NCI-H69 (cell line): ENCODE results near the gene ELFN1.
A peak's percentile ranks its signal among the peaks of the same experiment; 100 is the strongest.

Experiments used
- DNase-seq: peaks from one replicate; lab custom pipeline; 2025; lab: John Stamatoyannopoulos, UW

ELFN1 gene

GRCh38 chr7:1643270-1644092 is 26.6 kb upstream of the ELFN1 start:
- DNase-seq: no peak

DNA sequence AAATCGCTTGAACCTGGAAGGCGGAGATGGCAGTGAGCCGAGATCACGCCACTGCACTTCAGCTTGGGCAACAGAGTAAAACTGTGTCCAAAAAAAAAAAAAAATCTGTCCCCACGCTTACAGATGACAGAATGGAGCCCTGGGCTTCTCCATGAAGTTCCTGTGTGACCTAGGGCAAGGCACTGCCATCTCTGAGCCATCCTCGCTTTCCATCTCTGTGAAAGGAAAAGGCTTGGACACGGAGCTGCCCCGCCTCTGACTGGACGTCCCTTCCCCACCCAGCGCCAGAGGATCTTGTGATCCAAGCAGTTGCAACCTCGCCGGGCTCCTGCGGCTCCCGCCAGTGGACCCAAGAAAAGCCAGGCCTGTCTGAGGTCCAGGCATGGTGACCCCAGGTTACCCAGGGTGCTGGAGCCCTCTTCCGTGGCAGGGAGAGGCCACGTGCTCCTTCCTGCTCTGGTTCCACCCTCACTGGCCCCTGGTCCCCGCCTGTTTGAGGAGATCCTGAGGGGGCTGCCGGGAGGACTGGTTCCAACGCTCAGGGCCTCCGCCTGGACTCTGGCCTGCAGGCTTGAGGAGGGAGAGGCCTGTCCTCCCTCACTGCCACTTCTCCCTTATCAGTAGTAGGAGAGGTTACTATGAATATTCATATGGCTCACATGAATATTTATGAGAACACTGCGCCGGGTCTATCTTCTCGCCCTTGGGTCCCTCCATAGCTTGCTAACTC is 25.6 kb upstream of the ELFN1 start:
- no peak for DNase-seq

- DNase-seq: no peak
Observed at GRCh38 chr7:1645071-1645409, 25.0 kb upstream of the ELFN1 start.

- no peak for DNase-seq
Observed at GRCh38 chr7:1645476-1645875, 24.6 kb upstream of the ELFN1 start.

DNA sequence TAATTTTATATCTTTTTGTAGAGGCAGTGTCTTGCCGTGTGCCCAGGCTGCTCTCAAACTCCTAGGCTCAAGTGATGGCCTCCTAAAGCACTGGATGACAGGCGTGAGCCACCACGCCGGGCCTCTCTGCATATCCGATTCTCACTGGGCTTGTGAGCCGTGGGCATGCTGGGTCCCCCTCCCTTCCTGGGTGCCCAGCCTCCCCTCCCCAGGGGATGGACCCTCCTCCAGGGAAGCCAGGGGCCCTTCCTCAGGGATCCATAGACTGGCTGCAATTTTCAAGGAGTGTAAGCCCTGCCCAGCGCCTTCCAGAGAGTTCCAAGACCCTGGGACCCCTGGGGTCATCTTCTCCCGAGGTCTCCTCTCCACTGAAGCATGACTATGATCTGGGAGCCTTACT is 23.7 kb upstream of the ELFN1 start:
- DNase-seq: no peak

DNA sequence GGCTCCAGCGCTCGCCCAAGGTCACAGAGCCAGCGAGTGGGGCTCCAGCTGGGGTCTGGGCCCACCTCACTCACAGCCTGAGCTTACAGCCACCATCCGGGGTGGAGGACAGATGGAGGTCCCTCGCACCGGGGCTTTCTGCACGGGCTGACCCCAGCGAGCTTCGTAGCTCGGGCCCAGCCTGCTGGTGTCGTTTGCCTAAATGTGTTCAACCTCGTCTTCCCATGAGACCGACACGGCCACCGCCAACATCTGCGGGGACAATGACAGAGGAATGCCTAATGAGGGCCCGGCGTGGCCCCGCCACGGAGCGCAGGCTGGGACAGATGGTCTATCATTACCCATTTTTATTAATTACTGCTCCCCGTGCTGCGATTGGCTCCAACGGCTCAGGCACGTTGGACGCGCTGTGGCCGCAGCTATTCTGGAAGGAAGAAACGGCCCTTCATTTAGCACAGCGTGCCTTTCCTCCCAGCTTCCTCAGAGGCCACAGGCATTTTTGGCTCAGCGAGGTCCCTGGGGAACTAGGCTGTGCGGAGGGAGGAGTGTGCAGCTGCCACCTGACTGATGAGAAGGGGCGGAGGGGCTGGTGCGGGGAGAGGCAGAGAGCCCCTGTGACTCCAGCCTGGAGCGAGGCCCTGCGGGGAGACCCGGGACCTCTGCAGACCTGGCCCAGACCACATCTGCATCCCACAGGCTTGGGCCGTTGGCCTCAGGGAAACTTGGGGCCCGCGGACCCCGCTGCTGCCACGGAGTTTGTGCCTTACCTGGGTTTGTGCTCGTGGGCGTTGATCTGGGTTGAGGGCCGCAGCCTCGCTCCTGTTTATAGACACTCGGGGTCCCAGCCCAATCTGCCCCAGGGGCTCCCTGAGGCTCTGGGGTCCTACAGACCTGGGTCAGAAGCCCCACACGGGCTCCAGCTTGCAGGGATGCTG is 22.9 kb upstream of the ELFN1 start:
- peak; percentile 90 for DNase-seq

- DNase-seq: no peak
Observed at GRCh38 chr7:1647961-1648672, 22.0 kb upstream of the ELFN1 start.

- DNase-seq: no peak
Observed at GRCh38 chr7:1649751-1650326, 20.2 kb upstream of the ELFN1 start.

- DNase-seq: no peak
Observed at GRCh38 chr7:1650363-1651030, 19.6 kb upstream of the ELFN1 start.

- DNase-seq: no peak
Observed at GRCh38 chr7:1651031-1651446, 19.0 kb upstream of the ELFN1 start.

DNA sequence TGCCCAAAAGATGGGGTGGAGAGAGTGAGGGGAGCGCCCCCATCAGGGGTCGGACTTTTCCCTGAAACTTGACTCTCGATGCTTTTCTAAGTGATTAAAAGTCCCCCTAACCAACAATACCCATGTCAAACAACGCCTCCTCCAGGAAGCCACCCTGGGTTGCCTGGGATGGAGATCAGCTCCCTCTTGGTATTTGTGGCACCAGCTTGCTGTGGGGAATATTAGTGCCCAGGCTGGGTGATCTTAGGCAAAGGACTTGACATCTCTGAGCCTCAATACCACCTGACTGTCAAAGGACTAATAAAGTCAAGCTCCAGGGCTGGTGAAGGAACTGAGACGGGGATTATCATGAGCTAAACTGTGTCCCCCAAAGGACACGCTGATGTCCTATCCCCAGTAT is 18.2 kb upstream of the ELFN1 start:
- DNase-seq: no peak

- DNase-seq: no peak
Observed at GRCh38 chr7:1653500-1653899, 16.6 kb upstream of the ELFN1 start.

DNA sequence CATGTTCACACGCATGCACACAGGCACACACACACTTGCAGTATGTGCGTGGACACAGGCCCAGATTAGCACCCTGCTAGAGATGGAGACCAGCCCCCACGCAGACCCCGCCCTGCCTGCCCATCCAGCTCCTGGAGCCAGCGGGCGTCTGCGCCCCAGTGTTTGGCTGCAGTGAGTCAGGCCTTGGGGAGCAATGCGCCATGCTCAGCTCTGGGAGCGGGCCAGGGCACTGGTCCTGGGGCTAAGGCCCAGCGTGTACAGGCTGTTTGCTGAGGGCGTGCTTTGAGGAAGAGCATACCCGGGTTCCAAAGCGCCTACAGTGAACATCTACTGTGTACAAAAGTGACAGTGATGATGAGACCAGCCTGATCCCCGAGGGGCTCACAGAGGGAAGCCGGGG is 16.0 kb upstream of the ELFN1 start:
- no peak for DNase-seq

DNA sequence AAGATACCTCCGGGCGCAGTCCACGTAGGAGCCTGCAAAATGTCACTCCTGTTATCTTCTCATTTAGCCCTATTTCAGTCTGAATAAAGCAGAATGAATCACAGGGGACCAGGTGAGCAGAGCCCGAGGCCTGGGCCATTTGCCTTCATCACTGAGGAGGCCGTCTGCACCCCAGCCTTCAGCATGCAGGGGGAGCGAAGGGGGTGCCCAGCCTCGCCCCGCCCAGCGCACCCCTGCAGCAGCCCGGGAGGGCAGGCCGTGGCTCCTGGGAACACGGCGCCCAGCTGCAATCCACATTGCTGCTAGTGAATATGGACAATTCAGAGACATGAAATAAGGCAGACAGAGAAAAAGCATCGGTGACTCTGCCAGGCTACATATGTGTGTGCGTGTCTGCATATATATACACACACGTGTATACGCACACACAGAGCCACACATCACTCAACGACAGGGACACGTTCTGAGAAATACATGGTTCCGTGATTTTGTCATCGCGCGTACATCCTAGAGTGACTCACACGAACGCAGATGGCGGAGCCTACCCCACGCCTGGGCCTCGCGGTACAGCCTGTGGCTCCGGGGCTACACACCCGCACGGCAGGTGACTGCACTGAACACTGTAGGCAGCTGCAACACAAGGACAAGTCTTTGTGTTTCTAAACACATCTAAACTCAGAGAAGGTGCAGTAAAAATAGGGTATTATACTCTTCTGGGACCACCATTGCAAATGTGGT is 15.2 kb upstream of the ELFN1 start:
- no peak for DNase-seq

DNA sequence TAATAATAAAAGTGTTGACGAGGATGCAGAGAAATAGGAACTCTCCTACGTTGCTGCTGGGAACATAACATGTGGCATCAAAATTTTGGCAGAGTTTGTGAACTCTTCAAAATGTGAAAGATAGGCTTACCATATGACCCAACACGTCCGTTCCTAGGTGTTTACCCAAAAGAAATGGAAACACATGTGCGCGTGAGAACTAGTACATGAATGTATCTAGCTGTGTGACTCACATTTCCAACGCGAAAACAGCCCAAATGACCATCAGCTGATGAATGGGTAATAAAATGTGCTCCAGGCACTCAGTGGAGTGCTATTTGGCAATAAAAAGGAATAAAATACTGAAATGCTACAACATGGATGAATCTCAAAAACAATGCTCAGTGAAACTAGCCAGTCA is 10.4 kb upstream of the ELFN1 start:
- no peak for DNase-seq

DNA sequence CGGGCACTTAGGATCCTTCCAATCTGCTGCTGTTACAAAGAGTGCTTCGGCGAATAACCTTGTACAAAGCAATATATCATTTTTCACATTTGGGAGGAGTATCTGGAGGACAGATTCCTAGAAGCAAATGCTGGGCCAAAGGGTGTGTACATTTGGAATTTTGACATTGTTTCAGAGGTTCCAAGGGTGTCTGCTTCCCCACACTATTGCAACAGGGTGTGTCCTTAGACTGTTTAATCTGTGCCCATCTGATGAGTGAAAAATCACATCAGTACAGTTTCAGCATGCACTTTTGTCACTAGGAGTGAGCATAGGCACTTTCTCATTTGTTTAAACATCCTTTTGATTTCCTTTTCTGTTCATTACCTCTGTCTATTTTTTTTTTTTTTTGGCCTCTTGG is 8.6 kb upstream of the ELFN1 start:
- no peak for DNase-seq

- DNase-seq: no peak
Observed at GRCh38 chr7:1662101-1662500, 8.0 kb upstream of the ELFN1 start.

GRCh38 chr7:1662767-1663166 is 7.3 kb upstream of the ELFN1 start:
- no peak for DNase-seq

- DNase-seq: no peak
Observed at GRCh38 chr7:1663223-1663622, 6.9 kb upstream of the ELFN1 start.
